Muscle of arm (tissue), 12 donors: Measurements from ENCODE around the gene DPP6. TPM values are rescaled to one million over a fixed set of nuclear protein-coding genes. Genes with fewer than 3 reads are reported as not detected.

Experiments used
- DNase-seq: peaks from one replicate; pipeline ENCODE4 v3.0.0-alpha.2; 2013
- polyA plus RNA-seq, 12 donors: library from polyadenylated mRNA; unstranded; fragments of 120-200 nt; gene quantifications; one replicate each; pipeline ENCODE4 v1.2.1, GENCODE V29; 2013; ENCODE audit not compliant: insufficient read length in 12 of 12

DPP6 gene
- polyA plus RNA-seq, 12 donors = 3.1 to 7.7 (median 5.7) TPM; not detected in 1

DNA sequence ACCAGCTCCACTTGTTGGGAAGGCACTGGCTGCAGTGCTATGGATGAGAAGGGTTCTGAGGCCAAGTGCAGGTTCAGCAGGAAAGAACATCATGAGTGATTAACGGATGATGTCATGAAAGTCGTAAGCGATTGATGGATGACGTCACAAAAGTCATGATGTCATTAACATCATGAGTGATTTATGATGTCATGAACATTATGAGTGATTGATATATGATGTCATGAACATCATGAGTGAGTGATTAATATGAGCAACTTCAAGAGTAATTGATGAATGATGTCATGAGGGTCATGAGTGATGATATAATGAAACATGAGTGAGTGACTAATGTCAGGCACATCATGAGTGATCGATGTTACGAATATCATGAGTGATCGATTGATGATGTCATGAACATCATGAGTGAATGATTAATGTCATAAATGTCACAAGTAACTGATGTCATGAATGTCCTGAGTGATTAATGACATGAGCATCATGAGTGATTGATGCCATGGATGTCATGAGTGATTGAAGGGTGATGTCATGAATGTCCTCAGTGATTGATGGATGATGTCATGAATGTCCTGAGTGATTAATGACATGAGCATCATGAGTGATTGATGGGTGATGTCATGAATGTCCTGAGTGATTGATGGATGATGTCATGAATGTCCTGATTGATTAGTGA lies 765.2 kb downstream of the DPP6 start:
- no peak for DNase-seq

DNA sequence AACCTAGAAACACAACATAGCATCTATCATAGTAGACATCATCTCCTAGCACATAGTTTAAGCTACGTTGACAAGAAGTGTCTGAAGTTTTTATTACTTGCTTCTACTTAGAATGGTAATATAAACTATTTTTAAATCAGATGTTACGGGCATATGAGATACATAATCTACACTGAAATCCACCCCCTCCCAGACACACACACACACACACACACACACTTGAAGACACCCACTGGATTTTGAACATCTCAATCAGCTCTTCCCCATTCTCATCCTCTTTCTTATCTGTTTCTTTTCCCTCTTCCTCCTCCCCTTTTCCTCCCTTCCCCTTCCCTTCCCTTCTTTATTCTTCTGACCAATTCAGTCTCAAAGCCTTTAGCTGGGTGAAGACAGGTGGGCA lies 774.8 kb downstream of the DPP6 start:
- DNase-seq = no peak

- DNase-seq = no peak
These were observed 780.5 kb downstream of the DPP6 start for GRCh38 chr7:154832557-154833138.

DNA sequence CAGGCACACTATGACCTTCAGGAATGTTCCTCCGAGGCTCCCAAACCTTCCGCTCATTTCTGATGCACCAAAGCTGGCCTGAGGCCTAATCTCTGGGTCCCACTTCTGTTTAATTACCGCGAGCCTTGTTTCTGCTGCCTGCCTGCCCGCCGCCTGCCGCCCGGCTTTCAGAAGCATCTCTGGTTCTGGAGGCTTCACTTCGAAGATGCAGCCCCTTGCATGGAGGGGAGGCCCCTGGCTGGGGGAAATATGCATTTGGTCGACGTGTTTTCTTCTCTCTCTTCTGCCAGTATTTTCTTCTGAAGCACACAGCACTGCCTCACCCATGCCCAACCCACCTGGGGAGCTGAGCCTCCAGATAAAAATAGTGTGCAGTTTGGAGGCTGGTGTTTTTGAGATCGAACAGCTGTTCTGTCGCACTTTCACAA lies 783.8 kb downstream of the DPP6 start:
- no peak for DNase-seq

- DNase-seq = no peak
These were observed 784.9 kb downstream of the DPP6 start for GRCh38 chr7:154837087-154837486.

DNA sequence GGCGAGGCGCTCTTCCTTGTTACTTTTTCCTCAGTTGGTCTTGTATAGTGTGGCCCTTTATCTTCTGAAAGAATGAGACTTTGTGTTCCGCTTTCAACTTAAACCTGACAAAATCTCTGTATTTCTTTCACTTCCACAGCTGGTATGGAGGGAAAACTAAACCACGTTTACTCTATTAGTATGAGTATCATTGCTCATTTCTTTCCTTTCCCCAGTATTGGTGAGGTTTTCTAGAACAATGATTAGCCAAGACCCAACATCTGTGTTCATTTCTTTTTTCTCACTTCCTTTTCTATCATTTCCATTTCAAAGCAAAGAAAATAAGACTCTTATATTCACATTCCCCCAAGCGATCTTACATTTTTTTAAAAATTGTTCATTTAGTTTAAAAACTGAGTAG lies 785.4 kb downstream of the DPP6 start:
- DNase-seq = no peak

GRCh38 chr7:154840086-154840485 lies 787.9 kb downstream of the DPP6 start:
- DNase-seq = no peak

GRCh38 chr7:154841731-154842331 lies 789.6 kb downstream of the DPP6 start:
- no peak for DNase-seq

GRCh38 chr7:154842591-154842990 lies 790.4 kb downstream of the DPP6 start:
- DNase-seq = no peak

- DNase-seq = no peak
These were observed 791.6 kb downstream of the DPP6 start for GRCh38 chr7:154843670-154844237.

DNA sequence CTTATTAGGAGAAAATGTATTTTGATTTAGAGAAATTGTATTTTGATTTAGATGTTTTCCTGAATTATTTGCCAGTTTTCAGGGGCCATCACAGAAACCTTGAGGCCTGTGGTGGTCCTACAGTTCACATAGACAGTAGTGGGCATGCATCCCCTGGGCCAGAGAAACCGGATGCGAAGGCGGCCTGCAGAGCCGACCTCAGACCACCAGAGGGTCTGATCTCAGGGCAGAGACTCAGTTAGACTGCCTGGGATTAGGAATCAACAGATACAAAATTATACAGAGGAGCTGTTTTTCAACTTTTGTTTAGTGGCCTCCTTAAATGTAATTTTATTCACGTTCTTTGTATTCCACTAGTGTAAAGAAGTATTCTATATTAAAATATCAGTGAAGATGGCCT lies 792.3 kb downstream of the DPP6 start:
- DNase-seq = no peak

DNA sequence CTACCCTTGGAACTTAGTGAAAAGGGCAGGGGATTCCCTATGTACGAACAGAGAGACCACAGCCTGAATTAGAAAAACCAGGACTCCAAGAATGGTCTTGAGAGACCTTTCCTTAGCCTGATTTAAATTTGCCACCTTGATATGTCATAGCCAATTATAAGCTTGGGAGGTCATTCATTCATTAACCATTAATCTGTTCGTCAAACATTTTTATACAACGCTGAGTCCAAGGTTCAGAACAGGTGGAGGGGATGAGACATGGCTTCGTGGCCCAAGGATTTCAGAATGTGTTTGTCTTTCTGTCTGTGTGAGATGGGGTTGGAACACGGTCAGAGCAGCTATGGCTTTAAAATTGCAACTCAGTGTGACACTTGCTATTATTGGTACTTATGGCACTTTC lies 792.8 kb downstream of the DPP6 start:
- no peak for DNase-seq

GRCh38 chr7:154848464-154848863 lies 796.3 kb downstream of the DPP6 start:
- DNase-seq = no peak

DNA sequence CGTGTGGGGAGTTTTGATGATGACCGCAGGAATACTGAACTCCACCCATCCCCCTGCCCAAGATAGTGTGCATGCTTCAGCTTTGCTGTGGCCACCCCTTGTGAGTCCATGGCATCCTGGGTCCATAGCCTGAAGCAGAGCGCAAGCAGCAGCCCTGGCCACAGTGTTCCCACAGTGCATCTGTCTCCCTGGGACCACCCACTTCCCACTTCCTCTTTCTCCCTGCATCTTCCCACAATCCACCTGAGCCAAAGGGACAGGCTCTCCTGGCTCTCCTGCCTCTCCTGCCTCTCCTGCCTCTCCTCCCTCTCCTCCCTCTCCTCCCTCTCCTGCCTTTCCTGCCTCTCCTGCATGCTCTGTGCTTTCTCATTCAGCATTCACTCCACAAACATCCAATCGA lies 800.0 kb downstream of the DPP6 start:
- DNase-seq = no peak

- no peak for DNase-seq
These were observed 801.0 kb downstream of the DPP6 start for GRCh38 chr7:154853063-154853726.

GRCh38 chr7:154853727-154854095 lies 801.5 kb downstream of the DPP6 start:
- DNase-seq = no peak

DNA sequence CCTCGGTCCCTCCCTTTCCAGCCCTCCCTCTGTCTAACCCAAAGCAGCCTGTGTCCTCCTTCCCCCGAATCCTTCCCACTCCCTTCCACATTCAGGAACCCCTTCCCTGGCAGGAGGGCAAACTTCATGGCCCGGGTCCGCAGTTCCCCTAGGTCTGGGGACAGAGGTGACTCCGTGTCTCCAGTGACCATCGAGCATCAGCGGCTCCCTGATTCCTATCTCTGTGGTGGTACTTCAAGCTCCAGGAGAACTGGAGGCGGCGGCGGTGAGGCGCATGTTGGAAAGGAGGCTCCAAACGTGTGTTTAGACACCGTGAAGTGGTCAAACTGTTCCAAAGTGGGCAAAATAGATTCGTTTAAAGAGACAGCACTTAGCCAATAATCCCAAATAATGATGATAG lies 802.6 kb downstream of the DPP6 start:
- no peak for DNase-seq

DNA sequence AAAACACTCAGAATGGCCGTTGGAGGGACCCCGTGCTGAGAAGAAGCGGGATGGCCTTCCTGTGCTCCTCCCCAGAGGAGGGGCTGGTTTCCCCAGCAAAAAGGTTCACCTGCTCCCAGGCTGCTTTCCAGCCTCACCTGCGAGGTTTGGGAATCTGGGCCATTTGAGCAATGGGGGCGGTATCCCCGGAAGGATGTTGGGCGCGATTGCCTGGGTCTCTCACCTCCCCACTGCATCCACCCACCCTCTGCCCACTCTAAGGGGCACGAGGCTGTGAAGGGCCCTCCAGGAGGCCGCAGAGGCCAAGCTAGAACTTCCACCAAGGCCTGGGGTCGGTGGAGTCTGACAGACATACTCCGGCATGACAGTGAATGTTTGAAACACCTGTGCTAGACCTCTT lies 803.2 kb downstream of the DPP6 start:
- no peak for DNase-seq

GRCh38 chr7:154856733-154857132 lies 804.5 kb downstream of the DPP6 start:
- no peak for DNase-seq

DNA sequence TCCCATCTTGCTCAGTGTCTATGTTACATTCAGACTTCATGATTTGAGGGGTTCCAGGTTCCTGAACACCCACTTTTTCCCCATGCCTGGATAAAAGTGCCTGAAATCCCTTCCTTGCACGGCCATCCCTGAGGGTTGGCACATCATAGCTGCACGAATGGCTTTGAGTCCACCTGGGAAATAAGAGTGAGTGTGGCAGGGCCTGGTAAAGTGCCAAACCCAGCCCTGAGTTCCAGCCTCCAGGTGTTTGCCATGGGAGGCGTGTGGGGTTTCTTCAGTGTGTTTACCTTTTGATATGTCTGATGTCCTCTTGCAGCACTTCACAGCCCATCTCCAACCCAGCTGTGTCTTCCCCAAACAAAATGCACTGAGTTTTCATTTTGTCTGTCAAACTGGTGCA lies 805.0 kb downstream of the DPP6 start:
- DNase-seq = no peak

- no peak for DNase-seq
These were observed 805.8 kb downstream of the DPP6 start for GRCh38 chr7:154857728-154858681.
